Activated T-helper 9 cell treated with anti-CD3 and anti-CD28 coated beads, Interleukin-2, amount 50 U/mL, for 16 hours (primary cell): ENCODE measurements around the gene CIZ1.
"Not testable (repeated sequence)": the region's sequence is repeated elsewhere in the genome, so short reads cannot be mapped to it uniquely, and the experiment has no call there.

Experiments used
- DNase-seq: peaks from one replicate; pipeline ENCODE4 v3.0.0-alpha.2; 2020; ENCODE audit warnings: low read depth

Gene CIZ1

DNA sequence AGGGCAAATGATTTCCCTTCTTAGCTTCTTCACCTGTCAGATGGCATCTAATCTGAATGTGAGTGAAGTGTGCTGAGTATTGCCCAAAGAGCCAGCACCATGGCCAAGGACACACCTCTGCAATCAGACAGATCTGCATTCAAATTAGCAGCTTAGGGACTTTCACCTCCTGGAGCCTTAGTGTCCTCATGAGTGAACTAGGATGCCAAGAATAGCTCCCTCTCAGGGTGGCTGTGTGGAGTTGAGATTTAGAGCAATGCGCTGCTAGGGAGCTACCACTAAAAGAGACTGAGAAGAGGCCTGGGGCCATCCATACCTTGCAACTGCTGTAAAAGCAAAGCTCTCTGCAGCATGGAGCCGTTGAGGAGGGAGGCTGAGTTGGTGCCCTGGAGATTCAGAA is 1.4 kb downstream of the CIZ1 start:
- DNase-seq: no peak

DNA sequence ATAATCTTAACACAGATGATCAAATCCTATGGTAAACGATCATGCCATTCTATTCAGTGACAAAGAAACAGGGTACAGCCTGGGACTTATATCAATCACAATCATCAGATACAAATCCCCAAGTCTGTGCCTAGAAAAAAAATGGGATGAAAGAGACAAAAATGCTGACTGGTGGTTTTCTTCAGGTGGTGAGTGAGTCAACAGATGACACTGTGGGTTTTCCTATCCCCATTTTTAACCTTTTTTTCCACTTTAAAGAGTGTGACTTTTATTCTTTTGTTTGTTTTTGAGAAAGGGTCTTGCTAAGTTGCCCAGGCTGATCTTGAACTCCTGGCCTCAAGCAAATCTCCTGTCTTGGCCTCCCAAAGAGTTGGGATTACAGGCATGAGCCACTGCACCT is 3.2 kb downstream of the CIZ1 start:
- DNase-seq: no peak

DNA sequence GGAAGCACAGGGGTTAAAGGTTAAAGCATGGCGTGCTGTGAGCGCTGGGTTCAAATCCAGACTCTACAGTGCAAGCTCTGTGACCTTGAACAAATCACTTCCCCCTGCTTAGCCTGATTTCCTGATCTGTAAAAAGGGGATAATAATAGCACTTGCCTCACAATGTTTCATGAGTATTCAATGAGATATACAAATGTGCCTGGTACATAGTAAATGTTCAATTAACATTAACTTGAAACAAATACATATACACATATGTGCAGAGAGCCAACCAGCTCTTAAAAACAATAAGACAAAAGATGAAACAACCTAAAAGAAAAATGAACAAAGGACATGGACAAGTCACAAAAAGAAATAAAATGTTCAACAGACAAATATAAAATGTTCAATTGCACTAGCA is 4.0 kb downstream of the CIZ1 start:
- DNase-seq: no peak

DNA sequence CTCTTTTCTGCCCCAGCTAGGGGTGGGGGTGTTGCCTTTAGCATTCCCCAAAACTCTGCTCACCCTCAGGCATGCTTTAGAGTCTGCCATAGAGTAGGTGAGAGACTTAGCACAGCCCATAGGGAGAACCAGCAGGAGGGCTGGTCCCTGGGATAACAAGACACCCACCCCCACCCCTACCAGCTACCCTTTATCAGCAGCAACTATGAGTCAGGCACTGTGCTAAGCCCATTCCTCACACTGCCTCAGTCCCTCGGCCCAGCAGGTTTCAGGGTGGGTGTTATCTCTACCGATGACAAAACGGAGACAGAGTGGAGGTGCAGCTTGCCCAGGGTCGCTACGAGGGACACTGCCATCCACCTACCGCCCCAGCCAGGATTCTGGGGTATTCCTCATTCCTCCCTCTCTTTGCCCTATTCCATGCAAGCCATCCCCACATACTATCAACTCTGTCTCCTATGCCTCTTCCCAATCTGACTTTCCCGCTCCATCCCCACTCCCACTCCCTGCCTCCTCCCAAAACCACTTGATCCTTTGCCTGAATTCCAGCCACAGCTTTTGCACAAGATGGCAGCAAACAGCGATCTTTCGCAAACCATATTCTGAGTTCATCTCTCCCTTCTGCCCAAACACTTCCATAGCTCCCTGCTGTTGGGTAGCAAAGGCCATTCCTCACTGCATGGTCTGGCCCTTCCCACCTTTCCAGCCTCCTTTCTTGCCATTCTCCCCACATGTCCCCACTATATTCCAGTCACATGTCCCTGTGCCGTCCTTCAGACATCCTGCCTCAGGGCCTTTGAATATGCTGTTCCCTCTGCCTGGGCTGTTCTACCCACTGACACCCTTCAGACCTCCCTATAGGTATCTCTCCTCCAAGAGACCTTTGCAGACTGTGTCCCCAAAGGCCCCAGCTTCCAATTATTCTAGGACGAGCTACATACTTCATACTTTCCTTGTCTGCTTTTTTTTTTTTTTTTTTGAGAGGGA is 5.1 kb downstream of the CIZ1 start:
- no peak for DNase-seq

DNA sequence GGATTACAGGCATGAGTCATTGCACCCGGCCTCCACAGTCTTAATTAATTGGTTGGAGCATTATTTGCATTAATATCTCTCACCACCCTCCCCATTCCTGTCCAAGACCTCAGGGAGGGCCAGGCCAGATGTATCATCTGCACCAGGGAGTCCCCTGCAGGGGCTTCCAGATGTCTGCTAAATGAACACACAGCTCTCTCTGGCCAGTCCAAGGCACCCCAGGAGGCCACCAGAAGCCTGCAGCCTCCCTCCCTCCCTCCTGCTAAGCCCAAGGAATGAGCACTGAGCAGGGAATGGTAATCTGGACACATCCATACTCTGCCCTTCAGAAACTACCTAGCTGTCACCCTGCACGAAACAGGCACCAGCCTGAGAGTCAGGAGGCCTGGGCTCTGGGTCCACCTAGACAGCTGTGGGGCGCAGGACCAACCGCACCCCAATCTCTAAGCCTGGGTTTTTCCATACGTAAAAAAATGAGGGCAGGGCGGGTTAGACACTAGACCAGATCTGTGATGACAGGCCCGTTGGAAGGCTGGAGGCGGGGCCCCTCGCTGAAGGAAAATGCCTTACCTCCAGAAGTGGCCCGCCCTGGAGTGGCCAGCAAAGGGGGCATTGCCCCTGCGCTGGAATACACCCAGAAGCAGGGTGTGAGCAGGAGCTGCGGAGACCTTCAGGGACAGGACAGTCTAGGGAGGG is 8.3 kb downstream of the CIZ1 start:
- DNase-seq: no peak

DNA sequence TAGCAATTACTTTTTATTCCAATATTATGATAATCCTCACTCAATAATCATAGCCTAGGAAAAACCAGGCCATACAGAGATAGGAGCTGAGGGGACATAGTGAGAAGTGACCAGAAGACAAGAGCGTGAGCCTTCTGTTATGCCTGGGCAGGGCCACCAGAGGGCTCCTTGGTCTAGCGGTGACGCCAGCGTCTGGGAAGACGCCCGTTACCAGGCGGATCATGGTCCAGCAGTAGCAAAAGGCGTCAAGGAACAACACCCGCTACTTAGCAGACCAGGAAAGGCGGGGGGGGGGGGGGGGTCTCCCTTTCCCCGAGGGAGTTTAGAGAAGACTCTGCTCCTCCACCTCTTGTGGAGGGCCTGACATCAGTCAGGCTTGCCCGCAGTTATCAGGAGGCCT is 9.9 kb downstream of the CIZ1 start:
- not testable (repeated sequence) for DNase-seq

DNA sequence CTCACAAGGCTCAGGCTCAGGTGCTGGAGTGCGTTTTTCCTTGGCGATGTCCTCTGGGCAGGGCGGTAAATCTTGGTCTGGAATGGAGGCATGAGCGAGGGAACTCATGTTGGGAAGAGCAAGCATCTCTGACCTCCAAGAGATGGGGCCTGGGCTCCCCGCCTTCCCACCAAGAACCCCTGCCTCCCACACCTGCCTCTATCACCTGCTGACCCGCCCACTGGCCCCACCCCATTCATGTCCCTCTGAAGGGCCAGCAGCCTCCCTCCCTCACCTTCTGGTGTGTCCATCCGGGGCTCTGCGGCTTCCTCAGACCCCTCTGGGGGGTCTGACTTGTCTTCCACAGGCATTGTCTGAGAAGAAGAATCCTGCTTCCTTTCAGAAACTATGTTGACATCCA is 10.9 kb downstream of the CIZ1 start:
- no peak for DNase-seq

DNA sequence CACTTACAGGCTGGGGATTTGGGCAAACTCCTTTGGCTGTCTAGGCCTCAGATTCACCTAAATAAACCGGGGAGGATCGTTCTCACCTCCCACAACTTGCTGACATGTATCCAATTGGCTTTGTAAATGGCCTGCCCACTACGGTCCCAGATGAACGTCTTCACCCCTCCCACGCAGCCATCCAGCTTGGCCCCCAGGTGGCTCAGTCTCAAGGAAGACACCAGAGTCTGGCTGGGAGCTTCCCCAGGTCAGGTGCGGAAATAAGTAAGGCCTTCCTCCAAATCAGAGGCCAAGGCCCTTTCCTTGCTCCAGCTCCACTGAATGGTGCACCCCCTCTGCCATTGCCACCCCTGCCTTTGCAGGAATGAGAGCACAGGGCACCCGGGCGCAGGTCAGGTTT is 11.4 kb downstream of the CIZ1 start:
- DNase-seq: no peak

DNA sequence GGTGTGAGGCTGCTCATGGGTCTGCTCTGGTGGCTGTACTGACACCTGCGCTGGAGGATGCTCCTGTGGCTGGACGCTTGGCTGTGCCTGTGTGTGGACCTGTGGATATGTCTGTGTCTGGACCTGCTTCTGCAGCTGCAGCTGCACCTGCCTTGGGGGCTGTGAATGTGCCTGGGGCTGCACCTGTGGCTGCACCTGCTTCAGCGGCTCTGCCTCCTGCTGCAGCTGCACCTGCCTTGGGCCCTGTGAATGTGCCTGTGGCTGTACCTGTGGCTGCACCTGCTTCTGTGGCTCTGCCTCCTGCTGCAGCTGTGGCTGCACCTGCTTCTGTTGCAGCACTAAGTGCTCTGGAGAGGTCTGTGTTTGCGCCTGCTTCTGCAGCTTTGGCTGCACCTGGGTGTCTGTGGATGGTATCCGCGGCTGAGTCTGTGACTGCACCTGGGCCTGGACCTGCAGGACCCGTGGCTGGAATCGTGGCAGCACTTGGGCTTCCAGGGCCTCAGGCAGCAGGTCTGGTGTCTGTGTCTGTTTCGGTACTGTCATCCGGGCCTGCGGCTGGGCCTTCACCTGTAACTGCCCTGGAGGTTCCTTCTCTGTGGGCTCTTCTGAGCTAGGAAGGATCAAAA is 12.5 kb downstream of the CIZ1 start:
- DNase-seq: no peak

DNA sequence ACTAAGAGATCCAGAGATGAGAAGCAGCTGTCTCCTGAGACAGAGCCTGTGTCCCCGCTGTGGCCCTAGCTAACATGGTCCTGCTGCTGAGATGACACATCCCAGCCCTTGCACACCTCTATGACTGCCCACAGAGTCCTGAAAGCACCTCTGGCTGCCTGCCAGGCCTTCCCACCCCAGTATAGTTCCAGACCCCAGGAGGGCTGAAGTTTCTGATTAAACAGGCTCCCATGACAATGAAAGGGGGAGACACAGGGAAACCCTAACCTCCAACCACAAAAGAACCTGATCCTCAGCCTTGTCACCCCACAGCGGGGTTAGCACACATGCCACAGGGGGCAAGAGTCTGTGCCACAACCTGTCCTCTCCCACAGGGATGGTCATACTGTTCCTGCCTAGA is 15.6 kb downstream of the CIZ1 start:
- DNase-seq: no peak

DNA sequence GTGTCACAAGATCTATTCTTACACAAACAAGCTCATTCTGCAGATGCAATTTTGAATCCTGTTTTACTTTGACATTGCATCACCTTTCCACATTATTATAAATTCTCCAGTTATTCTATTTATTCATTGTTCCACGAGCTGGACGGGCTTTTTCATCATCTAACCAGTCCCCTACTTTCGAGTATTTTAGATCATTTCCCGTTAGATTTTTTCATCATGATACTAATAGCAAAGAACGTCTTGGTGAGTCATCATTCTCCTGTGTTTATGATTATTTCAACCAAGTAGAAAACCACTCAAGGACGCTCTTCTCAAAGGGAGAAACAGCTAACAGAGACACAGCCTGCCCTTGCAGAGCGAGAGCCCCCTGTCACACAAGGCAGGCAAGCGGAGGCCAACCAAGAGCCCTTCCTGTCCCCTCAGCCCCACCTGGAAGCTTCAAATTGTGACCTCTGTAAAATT is 16.2 kb downstream of the CIZ1 start:
- DNase-seq: no peak

DNA sequence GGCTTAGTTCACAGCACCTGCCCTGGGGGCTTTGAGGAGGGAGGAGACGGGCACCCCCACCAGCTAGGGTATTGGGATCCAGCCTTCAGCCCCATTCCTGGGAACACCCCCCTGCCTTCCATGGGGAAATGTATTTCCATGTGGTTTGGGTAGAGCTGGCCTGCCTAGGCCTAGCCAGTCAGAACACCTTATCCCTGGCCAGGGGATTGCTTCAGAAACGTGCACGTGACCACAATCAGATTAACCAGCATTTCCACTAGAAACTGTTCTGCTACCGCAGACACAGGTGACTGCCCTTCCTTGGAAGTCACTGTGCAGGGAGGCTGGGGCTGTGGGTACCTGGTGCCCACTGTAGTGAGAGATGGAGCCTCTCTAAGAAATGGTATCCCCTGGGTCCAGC is 17.3 kb downstream of the CIZ1 start:
- DNase-seq: no peak

DNA sequence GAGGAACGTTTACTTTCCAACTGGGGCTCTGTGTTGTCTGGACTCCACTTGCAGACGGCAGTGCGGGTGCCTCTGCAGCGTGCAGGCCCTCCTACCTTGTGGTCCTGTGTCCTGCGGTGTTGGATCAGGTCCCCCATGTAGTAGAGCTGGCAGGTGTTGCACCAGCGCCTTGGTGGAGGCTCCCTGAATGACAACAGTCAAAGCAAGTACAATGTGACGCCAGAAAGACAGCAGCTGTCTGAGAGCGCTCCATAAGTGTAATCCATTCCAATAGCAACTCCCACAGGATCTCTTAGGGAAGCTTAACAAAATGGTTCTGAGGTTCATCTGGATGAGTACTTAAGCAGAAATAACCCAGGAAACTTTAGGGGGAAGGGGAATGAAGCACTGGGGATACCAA is 21.4 kb downstream of the CIZ1 start:
- no peak for DNase-seq

DNA sequence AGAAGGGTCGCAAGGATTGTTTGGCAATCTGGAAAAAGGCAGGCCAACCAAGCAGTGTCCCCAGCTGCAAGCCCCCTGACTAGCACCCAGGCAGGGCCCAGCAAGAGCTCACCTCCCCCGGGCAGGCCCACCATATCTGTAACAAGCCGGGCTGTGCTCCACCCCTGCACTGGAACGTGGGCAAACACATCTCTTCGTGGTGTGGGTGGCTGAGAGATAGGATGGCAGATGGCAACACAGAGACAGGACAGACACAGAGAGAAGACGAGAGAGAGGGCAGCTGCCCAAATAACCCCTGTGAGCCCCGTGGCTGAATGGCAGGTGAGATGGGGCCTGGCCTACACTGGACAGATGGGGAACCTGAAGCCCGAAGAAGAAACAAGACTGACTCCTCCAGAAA is 21.9 kb downstream of the CIZ1 start:
- DNase-seq: no peak

DNA sequence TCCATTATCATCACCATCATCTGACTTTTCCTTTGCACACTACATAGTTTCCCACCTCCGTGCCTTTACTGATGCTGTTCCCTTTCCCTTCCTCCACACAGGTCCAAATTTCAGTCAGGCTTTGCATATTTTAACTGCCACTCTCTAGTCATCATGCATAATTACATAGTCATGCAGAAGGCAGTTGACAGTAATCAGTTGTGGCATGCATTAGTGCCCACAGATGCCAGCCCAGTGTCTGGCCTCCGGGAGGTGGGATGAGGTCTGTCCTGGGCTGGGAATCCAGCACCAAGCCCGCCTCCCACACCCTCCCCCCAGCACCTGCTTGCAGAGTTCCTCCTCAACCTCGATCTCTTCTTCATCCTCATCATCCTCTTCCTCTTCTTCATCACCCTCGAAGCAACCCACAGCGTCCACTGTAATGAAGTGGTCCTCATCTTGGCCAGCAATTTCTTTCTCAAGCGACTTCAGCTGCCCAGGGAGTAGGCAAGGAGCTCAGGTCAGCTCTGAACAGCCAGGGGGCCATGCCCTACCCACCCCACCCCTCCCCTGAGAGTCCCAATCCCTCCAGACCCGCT is 22.6 kb downstream of the CIZ1 start:
- no peak for DNase-seq

DNA sequence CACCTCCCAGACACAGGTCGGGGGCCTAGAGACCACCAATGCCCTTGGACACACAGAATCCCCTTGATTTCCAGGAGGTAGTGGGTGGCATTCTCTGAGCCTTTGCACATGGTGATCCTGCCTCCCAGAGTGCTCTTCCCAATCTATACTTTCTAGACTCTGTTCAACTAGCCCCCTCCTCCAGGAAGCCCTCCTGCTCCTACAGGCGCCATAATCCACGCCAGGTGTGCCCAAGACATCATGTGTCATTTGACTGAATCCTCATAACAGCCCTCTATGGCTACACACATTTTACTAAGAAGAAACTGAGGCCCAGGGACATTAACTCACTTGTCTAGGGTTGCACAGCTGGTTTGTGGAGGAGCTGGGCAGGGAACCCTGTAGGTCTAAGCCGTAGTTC is 24.2 kb downstream of the CIZ1 start:
- no peak for DNase-seq

DNA sequence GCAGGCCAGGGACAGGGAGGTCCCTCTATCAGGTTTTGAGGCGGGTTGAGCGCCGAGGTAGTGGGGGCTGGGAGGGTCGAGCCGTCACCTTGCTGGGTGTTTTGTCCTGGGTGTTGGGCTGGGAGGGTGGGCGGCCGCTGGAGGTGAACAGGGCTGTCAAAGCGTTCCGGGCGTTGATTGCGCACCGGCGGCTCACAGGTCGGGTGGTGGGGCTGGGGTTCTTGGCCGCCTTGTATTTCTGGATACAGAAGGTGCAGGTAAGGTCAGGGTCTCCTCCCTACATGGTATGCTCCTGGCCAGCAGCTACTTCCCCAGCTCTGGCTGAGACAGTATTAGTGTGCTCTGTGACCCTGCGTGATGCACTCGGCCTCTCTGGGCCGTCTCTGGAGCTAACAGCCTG is 25.2 kb downstream of the CIZ1 start:
- DNase-seq: no peak

DNA sequence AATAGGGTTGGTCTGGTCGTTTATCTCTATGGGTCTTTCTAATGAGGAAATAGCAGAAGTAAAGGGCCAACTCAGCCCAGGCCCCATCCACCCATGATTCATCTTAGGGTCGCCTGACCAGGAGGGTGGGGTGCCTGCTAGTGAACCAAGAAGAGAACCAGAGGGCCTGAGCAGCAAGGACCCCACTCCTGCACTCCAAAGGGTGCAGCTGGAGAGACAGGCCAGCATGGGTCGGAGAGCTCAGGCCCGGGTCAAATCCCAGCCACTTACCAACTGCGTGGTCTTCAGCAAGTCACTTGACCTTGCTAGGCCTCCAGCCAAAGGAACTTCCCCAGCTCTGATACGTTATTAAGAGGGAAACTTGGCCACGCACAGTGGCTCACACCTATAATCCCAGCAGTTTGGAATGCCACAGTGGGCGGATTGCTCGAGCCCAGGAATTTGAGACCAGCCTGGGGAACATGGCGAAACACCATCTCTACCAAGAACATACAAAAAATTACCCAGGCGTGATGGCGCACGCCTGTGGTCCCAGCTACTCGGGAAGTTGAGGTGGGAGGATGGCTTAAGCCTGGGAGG is 27.0 kb downstream of the CIZ1 start:
- DNase-seq: no peak

DNA sequence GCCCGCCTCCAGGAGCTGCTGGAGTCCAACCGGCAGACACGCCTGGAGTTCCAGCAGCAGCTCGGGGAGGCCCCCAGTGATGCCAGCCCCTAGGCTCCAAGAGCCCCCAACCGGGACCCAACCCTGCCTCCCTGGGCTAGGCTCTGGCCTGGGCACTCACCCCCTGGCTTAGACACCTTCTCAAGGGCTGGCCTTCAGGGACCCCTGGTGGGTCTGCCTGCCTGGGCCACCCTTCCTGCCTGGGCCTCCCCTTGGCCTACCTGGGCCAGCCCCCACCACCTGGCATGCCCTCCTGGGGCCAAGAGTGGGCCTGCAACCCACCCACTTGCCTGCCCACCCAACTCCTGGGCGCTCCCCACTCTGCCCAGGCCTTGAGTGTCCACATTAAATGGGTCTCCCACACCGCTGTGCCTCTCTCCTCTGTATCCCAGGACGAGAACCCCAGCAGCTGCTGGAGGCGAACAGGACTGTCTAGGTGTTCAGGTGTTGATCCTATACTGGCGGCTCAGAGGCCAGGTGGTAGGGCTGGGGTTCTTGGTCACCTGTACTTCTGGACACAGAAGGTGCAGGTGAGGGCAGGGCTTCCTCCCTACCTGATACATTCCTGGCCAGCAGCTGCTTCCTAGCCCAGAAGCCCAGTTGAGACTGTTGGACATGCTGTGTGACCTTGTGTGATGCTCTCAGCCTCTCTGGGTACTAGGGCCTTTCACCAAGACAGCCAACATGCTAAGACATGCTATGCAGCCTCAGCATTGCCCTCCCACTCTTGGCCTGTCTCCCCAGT is 27.7 kb downstream of the CIZ1 start:
- DNase-seq: no peak

DNA sequence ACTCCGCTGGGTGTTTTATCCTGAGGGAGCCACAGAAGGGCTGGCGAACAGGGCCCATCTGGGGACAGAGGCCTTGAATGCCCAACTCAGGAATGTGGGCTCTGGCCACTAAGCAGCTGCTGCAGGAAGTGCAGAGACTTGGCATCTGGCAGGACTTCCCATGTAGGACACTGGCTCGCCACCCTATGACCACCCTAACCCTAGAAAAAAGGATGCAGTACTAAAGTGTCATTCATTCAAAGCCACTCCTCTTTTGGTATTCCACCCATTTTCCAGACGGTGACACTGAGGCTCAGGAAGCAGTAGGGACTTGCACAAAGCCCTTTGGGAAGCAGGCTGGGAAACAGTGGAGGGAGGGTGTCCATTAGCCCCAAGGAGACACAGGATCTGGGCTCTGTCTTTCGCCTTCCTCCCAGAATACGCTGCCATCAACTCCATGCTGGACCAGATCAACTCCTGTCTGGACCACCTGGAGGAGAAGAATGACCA is 28.3 kb downstream of the CIZ1 start:
- DNase-seq: no peak
